ENCODE results near the gene ADAD2. TPM values are rescaled to one million over a fixed set of nuclear protein-coding genes. Genes with fewer than 3 reads are reported as not detected.

ADAD2 gene
- total and polyA plus RNA-seq, 11 donors, result 0.21 to 1.3 (median 0.58) TPM; not detected in 3

DNA sequence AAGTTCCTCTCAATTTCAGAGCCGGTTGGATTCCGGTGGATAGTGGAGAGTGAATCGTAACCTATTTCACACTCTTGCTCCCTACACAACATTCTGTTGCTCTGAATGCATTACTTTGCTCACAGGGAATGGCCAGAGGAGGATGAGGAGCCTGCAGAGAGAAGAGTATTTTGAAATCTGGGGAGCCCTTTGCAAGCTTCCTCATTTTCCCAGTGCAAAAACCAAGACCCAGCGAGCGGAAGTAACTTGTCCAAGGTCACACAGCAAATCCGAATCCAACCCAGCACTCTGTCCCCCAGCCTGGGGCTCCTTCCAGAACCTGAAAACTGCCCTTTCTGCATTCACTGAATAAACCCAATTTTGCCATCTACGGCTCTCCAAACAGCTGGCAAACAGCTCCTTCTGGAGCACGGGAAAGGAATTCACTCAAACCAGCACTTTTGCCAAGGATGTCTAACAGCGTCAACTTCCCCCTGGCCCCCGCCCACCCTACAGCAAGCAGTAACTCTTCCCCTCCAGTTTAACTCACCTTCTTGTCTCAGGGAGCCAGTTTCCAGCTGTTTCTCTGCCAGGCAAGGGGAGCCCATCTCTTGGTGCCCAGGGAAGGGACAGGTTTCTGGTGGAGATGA, 48.3 kb downstream of the ADAD2 start:
- no peaks in the 10 kb centered on the region for H3K36me3 ChIP-seq
- peaks cover 0 to 9% (median 0%) of the 10 kb centered on the region in 12 donors for H3K4me1 ChIP-seq
- ATAC-seq (no peak), DNase-seq (no peak)
- WGBS, 4 donors, result 46 to 50% (median 49%) methylated on average over 10 of the region's 10 CpGs
- no peak for TF ChIP-seq POLR2A (IDR thresholded peaks at IDR 0.05)
- TF ChIP-seq, protein P1, sequence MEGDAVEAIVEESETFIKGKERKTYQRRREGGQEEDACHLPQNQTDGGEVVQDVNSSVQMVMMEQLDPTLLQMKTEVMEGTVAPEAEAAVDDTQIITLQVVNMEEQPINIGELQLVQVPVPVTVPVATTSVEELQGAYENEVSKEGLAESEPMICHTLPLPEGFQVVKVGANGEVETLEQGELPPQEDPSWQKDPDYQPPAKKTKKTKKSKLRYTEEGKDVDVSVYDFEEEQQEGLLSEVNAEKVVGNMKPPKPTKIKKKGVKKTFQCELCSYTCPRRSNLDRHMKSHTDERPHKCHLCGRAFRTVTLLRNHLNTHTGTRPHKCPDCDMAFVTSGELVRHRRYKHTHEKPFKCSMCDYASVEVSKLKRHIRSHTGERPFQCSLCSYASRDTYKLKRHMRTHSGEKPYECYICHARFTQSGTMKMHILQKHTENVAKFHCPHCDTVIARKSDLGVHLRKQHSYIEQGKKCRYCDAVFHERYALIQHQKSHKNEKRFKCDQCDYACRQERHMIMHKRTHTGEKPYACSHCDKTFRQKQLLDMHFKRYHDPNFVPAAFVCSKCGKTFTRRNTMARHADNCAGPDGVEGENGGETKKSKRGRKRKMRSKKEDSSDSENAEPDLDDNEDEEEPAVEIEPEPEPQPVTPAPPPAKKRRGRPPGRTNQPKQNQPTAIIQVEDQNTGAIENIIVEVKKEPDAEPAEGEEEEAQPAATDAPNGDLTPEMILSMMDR (IDR thresholded peaks at IDR 0.05), result no peak
- no peaks in the 10 kb centered on the region for H3K9me3 ChIP-seq
- intact Hi-C loops (cut with DNase I), result no loop called here
- no peak overlapping the region for H3K4me3 ChIP-seq
- H3K27ac ChIP-seq, result no peak overlapping the region
- H3K27me3 ChIP-seq, result peaks cover 0 to 47% (median 6%) of the 10 kb centered on the region in 9 donors

DNA sequence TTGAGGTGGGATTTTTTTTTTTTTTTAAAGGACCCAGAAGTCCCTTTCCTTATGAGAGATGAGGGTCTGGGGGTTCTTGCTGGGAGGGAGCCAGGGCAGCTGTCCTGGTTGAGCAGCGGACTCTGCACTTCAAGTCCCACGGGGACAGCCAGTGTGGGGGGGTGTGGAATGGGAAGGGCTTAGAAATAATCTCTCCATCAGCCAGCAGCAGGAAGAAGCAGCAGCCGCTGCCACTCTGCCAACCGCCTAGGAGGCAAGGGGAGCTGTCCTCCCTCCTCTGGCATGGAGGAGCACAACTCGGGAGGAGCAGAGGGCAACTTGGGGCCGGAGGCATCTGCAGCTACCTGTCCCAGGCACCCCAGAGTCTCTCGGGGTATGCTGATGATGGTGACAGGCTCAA, 49.0 kb downstream of the ADAD2 start, which contains the start of gene KCNG4:
Gene KCNG4 (minus strand): TSS at position 104 of the 400 bp plus-strand sequence. CDS start 2,527 bp downstream, outside the sequence.
- H3K4me3 ChIP-seq, result no peak within 1 kb of the TSS
- no peaks in the 10 kb centered on the region for H3K36me3 ChIP-seq
- DNase-seq (no peak), ATAC-seq (no peak)
- no peaks in the 10 kb centered on the region for H3K9me3 ChIP-seq
- intact Hi-C loops (cut with DNase I), result no loop called here
- H3K4me1 ChIP-seq, result peaks cover 0 to 9% (median 0%) of the 10 kb centered on the region in 12 donors
- no peak within 1 kb of the TSS for H3K27ac ChIP-seq
- peaks cover 0 to 53% (median 6%) of the 10 kb centered on the region in 9 donors for H3K27me3 ChIP-seq
- WGBS, 4 donors, result 28 to 48% (median 32%) methylated on average over 3 to 7 of the region's 7 CpGs
- TF ChIP-seq POLR2A (IDR thresholded peaks at IDR 0.05), result no peak
- TF ChIP-seq, protein P1 (IDR thresholded peaks at IDR 0.05), result no peak

DNA sequence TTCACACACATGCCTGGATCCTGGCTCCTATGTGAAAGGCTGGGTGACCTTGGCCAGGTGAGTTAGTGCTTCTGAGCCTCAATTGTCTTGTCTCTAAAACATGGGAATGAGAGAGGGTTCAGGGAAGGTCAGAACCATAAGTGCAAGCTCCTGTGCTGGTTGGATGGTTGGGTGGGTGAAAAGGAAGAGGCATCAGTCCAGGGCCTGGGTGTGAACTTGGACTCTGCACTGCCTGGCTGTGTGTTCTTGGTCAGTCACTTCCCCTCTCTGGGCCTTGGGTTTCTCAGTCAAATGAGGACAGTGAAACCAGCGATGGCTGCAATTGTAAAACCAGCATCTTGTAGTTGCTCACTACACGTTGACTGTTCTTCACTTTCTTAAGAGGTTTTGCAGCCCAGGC, 49.5 kb downstream of the ADAD2 start:
- H3K4me1 ChIP-seq, result peaks cover 0 to 9% (median 0%) of the 10 kb centered on the region in 12 donors
- TF ChIP-seq, protein P1 (IDR thresholded peaks at IDR 0.05), result no peak
- no peak for TF ChIP-seq POLR2A (IDR thresholded peaks at IDR 0.05)
- peaks cover 0 to 53% (median 6%) of the 10 kb centered on the region in 9 donors for H3K27me3 ChIP-seq
- ATAC-seq (no peak), DNase-seq (no peak)
- H3K36me3 ChIP-seq, result no peaks in the 10 kb centered on the region
- intact Hi-C loops (cut with DNase I), result no loop called here
- H3K4me3 ChIP-seq, result no peak overlapping the region
- 69 to 84% (median 81%) methylated on average over 2 of the region's 2 CpGs for WGBS, 4 donors
- no peak overlapping the region for H3K27ac ChIP-seq
- no peaks in the 10 kb centered on the region for H3K9me3 ChIP-seq

DNA sequence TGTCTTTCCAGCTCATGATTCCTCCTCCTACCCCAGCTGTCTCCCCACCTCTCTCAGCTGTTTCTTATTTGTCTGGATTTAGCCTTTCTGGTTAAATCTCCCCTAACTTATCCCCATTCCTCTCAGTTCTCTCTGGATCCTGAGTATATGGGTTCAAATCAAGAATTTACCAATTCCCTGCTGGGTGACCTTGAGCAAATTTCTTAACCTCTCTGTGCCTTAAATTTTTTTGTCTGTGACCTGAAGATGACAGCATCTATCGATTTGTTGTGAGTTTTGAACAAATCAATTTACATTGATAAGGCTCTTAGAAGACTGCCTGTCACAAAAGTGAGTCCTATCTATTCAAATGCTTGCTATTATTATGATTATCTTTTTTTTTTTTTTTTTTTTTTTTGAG, 50.8 kb downstream of the ADAD2 start:
- no peak overlapping the region for H3K27ac ChIP-seq
- 49 to 73% (median 60%) methylated on average over 1 of the region's 1 CpG for WGBS, 4 donors
- intact Hi-C loops (cut with DNase I), result no loop called here
- H3K36me3 ChIP-seq, result no peaks in the 10 kb centered on the region
- no peaks in the 10 kb centered on the region for H3K9me3 ChIP-seq
- TF ChIP-seq POLR2A (IDR thresholded peaks at IDR 0.05), result no peak
- TF ChIP-seq, protein P1 (IDR thresholded peaks at IDR 0.05), result no peak
- peaks cover 0 to 53% (median 6%) of the 10 kb centered on the region in 9 donors for H3K27me3 ChIP-seq
- H3K4me1 ChIP-seq, result peaks cover 0 to 9% (median 0%) of the 10 kb centered on the region in 12 donors
- no peak overlapping the region for H3K4me3 ChIP-seq
- DNase-seq (no peak), ATAC-seq (no peak)

All from heart left ventricle (tissue), 16 donors.